Measurements from ENCODE around the gene HES7. TPM values are rescaled to one million over a fixed set of nuclear protein-coding genes. Genes with fewer than 3 reads are reported as not detected.

The HES7 gene
- total RNA-seq, 2 experiments from 2014 or later = 4.0 to 4.9 TPM

- intact Hi-C loops (cut with micrococcal nuclease) = no loop called here
- Mint-ChIP-seq H3K9me3 (no peaks in the 10 kb centered on the region), H3K36me3 (ENCODE audit: low read depth) (peaks cover 60% of the 10 kb centered on the region), H3K27ac (no peak overlapping the region), H3K4me3 (no peak overlapping the region), H3K27me3 (no peaks in the 10 kb centered on the region), H3K4me1 (ENCODE audit: low read depth) (peaks cover 8% of the 10 kb centered on the region)
- ATAC-seq (no peak), DNase-seq (no peak)
- TF ChIP-seq, protein P1, sequence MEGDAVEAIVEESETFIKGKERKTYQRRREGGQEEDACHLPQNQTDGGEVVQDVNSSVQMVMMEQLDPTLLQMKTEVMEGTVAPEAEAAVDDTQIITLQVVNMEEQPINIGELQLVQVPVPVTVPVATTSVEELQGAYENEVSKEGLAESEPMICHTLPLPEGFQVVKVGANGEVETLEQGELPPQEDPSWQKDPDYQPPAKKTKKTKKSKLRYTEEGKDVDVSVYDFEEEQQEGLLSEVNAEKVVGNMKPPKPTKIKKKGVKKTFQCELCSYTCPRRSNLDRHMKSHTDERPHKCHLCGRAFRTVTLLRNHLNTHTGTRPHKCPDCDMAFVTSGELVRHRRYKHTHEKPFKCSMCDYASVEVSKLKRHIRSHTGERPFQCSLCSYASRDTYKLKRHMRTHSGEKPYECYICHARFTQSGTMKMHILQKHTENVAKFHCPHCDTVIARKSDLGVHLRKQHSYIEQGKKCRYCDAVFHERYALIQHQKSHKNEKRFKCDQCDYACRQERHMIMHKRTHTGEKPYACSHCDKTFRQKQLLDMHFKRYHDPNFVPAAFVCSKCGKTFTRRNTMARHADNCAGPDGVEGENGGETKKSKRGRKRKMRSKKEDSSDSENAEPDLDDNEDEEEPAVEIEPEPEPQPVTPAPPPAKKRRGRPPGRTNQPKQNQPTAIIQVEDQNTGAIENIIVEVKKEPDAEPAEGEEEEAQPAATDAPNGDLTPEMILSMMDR (IDR thresholded peaks at IDR 0.05) = no peak
- CTCF ChIA-PET = interaction anchor here (1.3 kb wide), 1 partner anchor 8 kb away, joined by 10 read pairs; no protein-coding TSS in a partner anchor
- POLR2A ChIA-PET = interaction anchor here (1.0 to 22.8 kb wide), 5 partner anchors 4 to 25 kb away, joined by 3 to 476 read pairs (median 228); partner anchors contain the start of genes PER1 and VAMP2
These were observed 23.4 kb upstream of the HES7 start for GRCh38 chr17:8147141-8147804.

DNA sequence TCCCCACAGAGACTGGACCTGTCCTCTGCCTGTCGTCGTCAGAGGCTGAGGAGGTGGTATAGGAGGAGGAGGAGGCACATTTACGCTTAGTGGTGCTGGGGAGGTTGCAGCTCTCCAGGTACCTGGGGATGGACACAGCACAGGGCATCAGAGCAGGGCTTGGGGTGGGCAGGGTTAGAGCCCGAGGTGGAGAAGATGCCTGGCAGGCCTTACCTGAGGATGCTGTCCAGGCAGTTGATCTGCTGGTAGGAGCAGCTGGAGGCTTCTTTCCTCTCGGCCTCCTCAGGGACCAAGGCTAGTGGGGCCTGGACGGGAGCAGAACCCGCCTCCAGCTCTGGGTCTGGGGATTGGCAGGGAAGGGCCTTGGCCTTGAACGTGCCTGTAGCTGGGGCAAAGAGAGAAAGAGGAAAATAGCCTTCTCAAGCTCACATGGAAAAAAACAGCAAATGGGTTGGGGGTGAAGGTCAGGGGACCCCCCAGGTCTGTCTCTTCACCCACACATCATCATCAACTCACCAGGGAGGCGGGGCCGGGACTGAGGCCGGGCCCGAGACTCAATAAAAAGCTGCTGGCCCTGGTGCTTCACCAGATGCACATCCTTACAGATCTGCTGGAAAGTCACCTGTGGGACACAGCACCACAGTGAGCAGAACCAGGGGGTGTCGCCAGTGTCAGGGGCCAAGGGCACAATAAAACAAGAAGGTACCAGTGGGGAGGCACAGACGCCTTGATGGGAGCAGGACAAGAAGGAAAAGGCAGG is 22.7 kb upstream of the HES7 start:
- TF ChIP-seq, protein P1 (IDR thresholded peaks at IDR 0.05) = no peak
- intact Hi-C loops (cut with micrococcal nuclease) = no loop called here
- ATAC-seq (no peak), DNase-seq (no peak)
- no peaks in the 10 kb centered on the region for H3K9me3 Mint-ChIP-seq
- ChIA-PET POLR2A (interaction anchor here (1.6 to 22.8 kb wide), 3 partner anchors 8 to 26 kb away, joined by 3 to 476 read pairs (median 228); partner anchors contain the start of genes PER1 and VAMP2), CTCF (interaction anchor here (0.9 kb wide), 1 partner anchor 8 kb away, joined by 3 read pairs; no protein-coding TSS in a partner anchor)
- H3K36me3 Mint-ChIP-seq (ENCODE audit: low read depth) = peaks cover 64% of the 10 kb centered on the region
- no peaks in the 10 kb centered on the region for H3K27me3 Mint-ChIP-seq
- peaks cover 8% of the 10 kb centered on the region for H3K4me1 Mint-ChIP-seq (ENCODE audit: low read depth)
- no peak overlapping the region for H3K27ac Mint-ChIP-seq
- no peak overlapping the region for H3K4me3 Mint-ChIP-seq

DNA sequence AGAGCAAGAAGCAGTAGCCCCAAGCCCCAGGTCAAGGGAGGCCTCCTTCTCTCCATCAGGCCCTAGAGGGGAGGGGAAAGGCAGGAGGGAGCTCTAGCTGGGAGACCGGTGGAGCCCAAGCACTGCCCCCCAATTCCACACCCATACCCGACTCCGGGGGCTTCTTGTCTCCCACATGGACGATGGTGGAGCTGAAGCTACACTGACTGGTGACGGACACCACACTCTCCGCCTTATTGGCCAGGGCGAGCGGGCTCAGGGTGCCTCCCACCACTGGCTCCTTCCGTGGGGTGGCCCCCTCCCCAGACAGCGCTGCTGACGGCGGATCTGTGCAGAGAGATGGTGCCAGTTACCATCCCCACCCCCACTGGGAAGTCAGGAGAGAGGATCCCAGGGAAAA is 21.9 kb upstream of the HES7 start:
- H3K9me3 Mint-ChIP-seq = no peaks in the 10 kb centered on the region
- ATAC-seq (no peak), DNase-seq (no peak)
- intact Hi-C loops (cut with micrococcal nuclease) = no loop called here
- ChIA-PET CTCF (interaction anchor here (0.9 kb wide), 1 partner anchor 8 kb away, joined by 3 read pairs; no protein-coding TSS in a partner anchor), POLR2A (interaction anchor here (1.6 to 22.8 kb wide), 3 partner anchors 7 to 26 kb away, joined by 3 to 476 read pairs (median 228); partner anchors contain the start of genes PER1 and VAMP2)
- TF ChIP-seq, protein P1 (IDR thresholded peaks at IDR 0.05) = no peak
- H3K4me3 Mint-ChIP-seq = no peak overlapping the region
- H3K4me1 Mint-ChIP-seq (ENCODE audit: low read depth) = peaks cover 6% of the 10 kb centered on the region
- peaks cover 71% of the 10 kb centered on the region for H3K36me3 Mint-ChIP-seq (ENCODE audit: low read depth)
- H3K27me3 Mint-ChIP-seq = no peaks in the 10 kb centered on the region
- H3K27ac Mint-ChIP-seq = no peak overlapping the region

DNA sequence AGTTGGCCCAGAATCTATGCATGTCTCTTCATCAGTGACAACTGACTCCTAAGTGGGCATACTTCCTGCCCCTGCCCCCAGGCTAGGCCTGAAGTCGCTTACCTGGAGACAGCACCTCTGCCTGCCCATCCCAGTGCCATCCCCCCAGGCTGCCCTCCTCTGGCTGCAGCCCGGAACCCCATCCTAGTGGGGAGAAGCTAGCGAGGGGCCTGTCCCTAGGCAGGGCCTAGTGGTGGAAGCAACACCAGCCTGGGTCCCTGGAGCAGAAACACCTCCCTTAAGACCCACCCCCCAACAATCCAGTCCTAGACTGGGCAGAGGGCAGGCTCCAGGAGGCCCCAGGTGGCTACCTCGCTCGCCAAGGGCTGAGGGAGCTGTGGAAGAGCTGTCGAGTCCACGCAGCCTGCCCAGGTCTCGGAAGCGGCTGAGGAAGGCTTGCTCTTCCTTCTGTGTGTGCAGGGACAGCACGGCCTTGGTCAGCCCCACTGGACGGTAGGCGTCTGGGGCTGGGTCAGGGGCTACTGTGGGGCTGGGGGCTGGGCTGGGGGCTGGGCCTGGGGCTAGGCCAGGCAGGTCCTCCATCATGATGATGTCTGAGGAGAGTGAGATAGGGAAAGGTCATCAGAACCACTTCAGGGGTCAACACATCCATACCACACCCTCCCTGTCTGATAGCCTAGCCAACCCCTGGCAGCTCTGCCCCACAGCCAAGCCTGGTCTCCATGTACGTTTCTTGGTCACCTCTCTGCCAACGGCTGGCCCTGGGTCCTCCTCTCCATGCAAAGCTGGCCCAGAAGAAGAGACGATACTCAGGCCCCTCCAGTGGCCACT is 20.7 kb upstream of the HES7 start:
- no peaks in the 10 kb centered on the region for H3K27me3 Mint-ChIP-seq
- POLR2A ChIA-PET = interaction anchor here (1.1 to 22.8 kb wide), 3 partner anchors 12 to 105 kb away, joined by 3 to 476 read pairs (median 228); partner anchors contain the start of genes PER1 and VAMP2
- ATAC-seq (no peak), DNase-seq (no peak)
- peaks cover 64% of the 10 kb centered on the region for H3K36me3 Mint-ChIP-seq (ENCODE audit: low read depth)
- no peak overlapping the region for H3K27ac Mint-ChIP-seq
- TF ChIP-seq, protein P1 (IDR thresholded peaks at IDR 0.05) = no peak
- no peak overlapping the region for H3K4me3 Mint-ChIP-seq
- CTCF ChIA-PET = interaction anchor here (1.0 kb wide), 1 partner anchor 10 kb away, joined by 3 read pairs; no protein-coding TSS in a partner anchor
- no peaks in the 10 kb centered on the region for H3K4me1 Mint-ChIP-seq (ENCODE audit: low read depth)
- H3K9me3 Mint-ChIP-seq = no peaks in the 10 kb centered on the region
- intact Hi-C loops (cut with micrococcal nuclease) = no loop called here

Data from activated CD8-positive, alpha-beta T cell treated with anti-CD3 and anti-CD28 coated beads for 36 hours (primary cell).